Tibial artery (tissue), 4 donors: Measurements from ENCODE around the gene CUX1.

ENCODE experiments used
- DNase-seq, 2 donors: peaks; one replicate each; pipeline ENCODE4 v3.0.0-alpha.2; 2019
- H3K27ac ChIP-seq, 2 donors: fragments of 200-600 bp; sonication (generic) in 1 of 2; 1 replicate in 1 of 2; 2 replicates in 1 of 2; pipeline ENCODE4 v1.5.1; 2018 to 2019; ENCODE audit warnings: mild to moderate bottlenecking in 1 of 2
- H3K27me3 ChIP-seq, 2 donors: fragments of 200-600 bp; sonication (generic) in 1 of 2; one replicate each; pipeline versions ENCODE4 v1.5.1 to v1.6.0; 2016 to 2019
- H3K36me3 ChIP-seq, 3 donors: fragments of 200-600 bp; sonication (generic) in 2 of 3; one replicate each; pipeline ENCODE4 v1.5.1; 2016 to 2019; ENCODE audit warnings: mild to moderate bottlenecking in 2 of 3
- H3K4me1 ChIP-seq, 4 donors: fragments of 200-600 bp; sonication (generic) in 2 of 4; 1 replicate in 3 of 4; 2 replicates in 1 of 4; pipeline ENCODE4 v1.5.1; 2016 to 2019
- H3K4me3 ChIP-seq, 2 donors: fragments of 200-600 bp; sonication (generic) in 1 of 2; 1 replicate in 1 of 2; 2 replicates in 1 of 2; pipeline ENCODE4 v1.5.1; 2018 to 2019; ENCODE audit warnings: mild to moderate bottlenecking in 2 of 2
- H3K9me3 ChIP-seq, 3 donors: fragments of 200-600 bp; sonication (generic) in 1 of 3; one replicate each; pipeline ENCODE4 v1.5.1; 2016 to 2019
- CTCF ChIP-seq, 2 experiments: fragments of 200-600 bp in 1 of 2; fragments of 450-650 bp in 1 of 2; IDR thresholded peaks; one replicate each; pipeline ENCODE4 v1.5.1; 2017 to 2019; ENCODE audit warnings: antibody characterized with exemption in 2 of 2, mild to moderate bottlenecking in 1 of 2, moderate library complexity in 1 of 2
- intact Hi-C: fragments of 100-400 bp; cut with DNase I; formaldehyde crosslinking; loops from one replicate; pipeline ENCODE4 v1.15.0; 2023; ENCODE audit warnings: low total_unique reads

The CUX1 gene

GRCh38 chr7:102149416-102149815 lies 332.0 kb downstream of the CUX1 start:
- H3K27me3 ChIP-seq: no peaks in the 10 kb centered on the region
- DNase-seq: no peak
- no peaks in the 10 kb centered on the region for H3K9me3 ChIP-seq
- H3K4me1 ChIP-seq: no peaks in the 10 kb centered on the region
- no peak for TF ChIP-seq CTCF (IDR thresholded peaks at IDR 0.05)
- peaks cover 0 to 7% (median 0%) of the 10 kb centered on the region in 3 donors for H3K36me3 ChIP-seq
- no peak overlapping the region for H3K4me3 ChIP-seq
- intact Hi-C loops: no loop called here
- H3K27ac ChIP-seq: no peak overlapping the region

- Histone ChIP-seq H3K4me1 (no peaks in the 10 kb centered on the region), H3K9me3 (no peaks in the 10 kb centered on the region), H3K27me3 (no peaks in the 10 kb centered on the region), H3K4me3 (no peak overlapping the region), H3K27ac (no peak overlapping the region), H3K36me3 (peaks cover 0 to 7% (median 0%) of the 10 kb centered on the region in 3 donors)
- no peak for DNase-seq
- no peak for TF ChIP-seq CTCF (IDR thresholded peaks at IDR 0.05)
- intact Hi-C loops: no loop called here
Measured at GRCh38 chr7:102150266-102150665, 332.8 kb downstream of the CUX1 start.

- Histone ChIP-seq H3K27ac (no peak overlapping the region), H3K4me1 (no peaks in the 10 kb centered on the region), H3K9me3 (no peaks in the 10 kb centered on the region), H3K4me3 (no peak overlapping the region), H3K36me3 (peaks cover 0 to 9% (median 0%) of the 10 kb centered on the region in 3 donors), H3K27me3 (no peaks in the 10 kb centered on the region)
- intact Hi-C loops: no loop called here
- TF ChIP-seq CTCF (IDR thresholded peaks at IDR 0.05): no peak
- DNase-seq: no peak
Measured at GRCh38 chr7:102152672-102153598, 335.5 kb downstream of the CUX1 start.

GRCh38 chr7:102153599-102153946 lies 336.1 kb downstream of the CUX1 start:
- no peak for TF ChIP-seq CTCF (IDR thresholded peaks at IDR 0.05)
- no peaks in the 10 kb centered on the region for H3K27me3 ChIP-seq
- DNase-seq: no peak
- H3K9me3 ChIP-seq: no peaks in the 10 kb centered on the region
- H3K4me1 ChIP-seq: no peaks in the 10 kb centered on the region
- H3K27ac ChIP-seq: no peak overlapping the region
- no peak overlapping the region for H3K4me3 ChIP-seq
- H3K36me3 ChIP-seq: peaks cover 0 to 16% (median 1%) of the 10 kb centered on the region in 3 donors
- intact Hi-C loops: no loop called here

GRCh38 chr7:102154425-102154824 lies 337.0 kb downstream of the CUX1 start:
- TF ChIP-seq CTCF (IDR thresholded peaks at IDR 0.05): no peak
- Histone ChIP-seq H3K36me3 (peaks cover 0 to 22% (median 4%) of the 10 kb centered on the region in 3 donors), H3K27me3 (no peaks in the 10 kb centered on the region), H3K4me3 (no peak overlapping the region), H3K9me3 (no peaks in the 10 kb centered on the region), H3K4me1 (no peaks in the 10 kb centered on the region), H3K27ac (no peak overlapping the region)
- DNase-seq: no peak
- intact Hi-C loops: no loop called here
